Cerebellar nuclear complex (tissue), 1 donor: ENCODE data around the gene ATP6V1A.

Experiments used
- DNase-seq, 2 experiments: peaks; one replicate each; lab custom pipeline; 2025; lab: John Stamatoyannopoulos, UW

The ATP6V1A gene

GRCh38 chr3:113747283-113748046 lies 630 bp downstream of the ATP6V1A start:
- no peak for DNase-seq

- DNase-seq, result no peak
Measured at GRCh38 chr3:113751141-113751540, 4.3 kb downstream of the ATP6V1A start.

- DNase-seq, result no peak
Measured at GRCh38 chr3:113753376-113753985, 6.6 kb downstream of the ATP6V1A start.

GRCh38 chr3:113754494-113755159 lies 7.8 kb downstream of the ATP6V1A start:
- no peak for DNase-seq

GRCh38 chr3:113758389-113759024 lies 11.7 kb downstream of the ATP6V1A start:
- DNase-seq, result no peak

GRCh38 chr3:113764698-113765097 lies 17.9 kb downstream of the ATP6V1A start:
- DNase-seq, result no peak

- DNase-seq, result no peak
Measured at GRCh38 chr3:113769551-113769950, 22.7 kb downstream of the ATP6V1A start.

- DNase-seq, result no peak
Measured at GRCh38 chr3:113771993-113772392, 25.2 kb downstream of the ATP6V1A start.

- DNase-seq, result no peak
Measured at GRCh38 chr3:113773381-113773780, 26.5 kb downstream of the ATP6V1A start.

- DNase-seq, result no peak
Measured at GRCh38 chr3:113775516-113775915, 28.7 kb downstream of the ATP6V1A start.

- no peak for DNase-seq
Measured at GRCh38 chr3:113776564-113776963, 29.7 kb downstream of the ATP6V1A start.

- DNase-seq, result no peak
Measured at GRCh38 chr3:113783463-113783862, 36.6 kb downstream of the ATP6V1A start.

- DNase-seq, result no peak
Measured at GRCh38 chr3:113783980-113784379, 37.1 kb downstream of the ATP6V1A start.

GRCh38 chr3:113791381-113791780 lies 44.5 kb downstream of the ATP6V1A start:
- DNase-seq, result no peak

GRCh38 chr3:113794526-113794925 lies 47.7 kb downstream of the ATP6V1A start:
- DNase-seq, result no peak

GRCh38 chr3:113795693-113796092 lies 48.9 kb downstream of the ATP6V1A start:
- DNase-seq, result no peak

- no peak for DNase-seq
Measured at GRCh38 chr3:113802795-113803455, 56.1 kb downstream of the ATP6V1A start.

GRCh38 chr3:113804661-113805060 lies 57.8 kb downstream of the ATP6V1A start:
- DNase-seq, result no peak

GRCh38 chr3:113805249-113805648 lies 58.4 kb downstream of the ATP6V1A start:
- DNase-seq, result no peak

GRCh38 chr3:113812854-113813253 lies 66.0 kb downstream of the ATP6V1A start:
- no peak for DNase-seq

- no peak for DNase-seq
Measured at GRCh38 chr3:113819866-113820265, 73.0 kb downstream of the ATP6V1A start.

GRCh38 chr3:113825090-113825489 lies 78.3 kb downstream of the ATP6V1A start:
- no peak for DNase-seq
